ENCODE measurements around the gene HMGN4.
"Not testable (repeated sequence)": the region's sequence is repeated elsewhere in the genome, so short reads cannot be mapped to it uniquely, and the experiment has no call there.

HMGN4 gene

DNA sequence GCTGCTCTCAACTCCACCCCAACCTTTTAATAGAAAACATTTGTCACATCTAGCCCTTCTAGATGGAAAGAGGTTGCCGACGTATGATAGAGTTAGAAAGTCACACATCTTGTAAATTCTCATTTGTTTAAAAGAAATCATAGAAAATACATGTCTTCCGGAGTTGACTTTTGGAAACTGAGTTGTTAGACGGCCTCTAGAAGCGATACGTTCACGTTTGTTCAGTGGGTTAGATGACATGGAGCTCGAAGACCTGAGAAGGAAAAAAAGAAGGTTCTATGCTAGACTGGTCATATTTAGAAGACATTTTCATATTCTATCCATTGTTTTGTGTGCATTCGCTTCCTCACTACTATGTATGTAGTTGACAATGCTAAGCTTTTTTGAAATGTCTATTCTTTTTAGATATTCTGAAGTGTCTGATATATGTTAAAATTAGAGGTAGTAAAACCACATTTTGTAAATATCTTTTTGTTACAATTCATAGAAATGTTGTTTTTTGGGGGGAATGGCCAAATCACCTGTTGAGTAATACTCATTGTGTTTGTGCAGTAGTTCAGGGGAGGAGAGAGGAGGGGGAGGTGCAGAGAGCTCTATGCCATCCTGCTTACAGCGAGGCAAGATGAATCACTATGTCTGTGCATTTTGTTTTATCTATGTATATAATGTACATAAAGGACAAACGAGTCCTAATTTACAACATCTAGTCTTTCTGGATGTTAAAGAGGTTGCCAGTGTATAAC lies 15.5 kb upstream of the HMGN4 start:
- DNase-seq = not testable (repeated sequence)

DNA sequence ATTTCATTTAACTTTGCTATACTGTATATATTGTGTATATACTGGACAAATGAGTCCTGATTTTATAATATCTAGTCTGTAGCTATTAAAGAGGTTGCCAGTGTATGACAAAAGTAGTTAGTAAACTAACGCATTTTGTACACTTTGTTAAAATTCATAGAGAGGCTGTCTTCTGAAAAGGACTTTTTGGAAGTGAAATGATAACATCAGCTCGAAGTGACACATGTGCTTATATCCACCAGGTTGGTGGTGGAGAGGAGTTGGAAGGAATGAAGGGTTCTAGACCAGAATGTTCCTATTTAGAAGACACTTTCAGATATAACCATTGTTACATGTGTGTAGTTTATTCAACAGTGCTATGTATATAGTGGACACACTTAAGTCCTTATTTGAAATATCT lies 13.9 kb upstream of the HMGN4 start:
- not testable (repeated sequence) for DNase-seq

DNA sequence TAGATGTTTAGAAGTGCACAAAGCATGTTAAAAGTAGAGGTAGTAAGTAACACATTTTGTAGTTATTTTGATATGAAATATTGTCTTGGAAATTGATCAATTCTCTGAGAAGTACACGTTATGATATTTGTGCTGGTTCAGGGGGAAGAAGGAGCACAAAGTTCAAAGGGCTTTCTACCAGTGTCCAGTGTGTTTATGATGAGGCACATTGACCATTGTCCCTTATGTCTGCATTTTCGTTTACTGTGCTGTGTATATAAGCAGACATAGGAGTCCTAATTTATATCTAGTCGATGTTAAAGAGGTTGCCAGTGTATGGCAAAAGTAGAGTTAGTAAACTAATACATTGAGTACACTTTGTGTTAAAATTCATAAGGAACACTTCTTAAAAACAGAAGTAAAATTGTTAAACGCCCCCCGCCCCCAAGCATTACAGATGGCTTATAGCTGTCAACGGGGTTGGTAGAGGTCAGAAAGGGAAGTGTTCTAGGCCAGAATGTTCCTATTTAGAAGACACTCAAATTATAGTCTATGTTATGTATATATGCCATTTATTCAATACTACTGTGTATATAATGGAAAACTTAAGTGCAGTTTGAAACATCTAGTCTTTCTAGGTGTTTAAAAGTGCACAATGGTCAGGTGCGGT lies 13.3 kb upstream of the HMGN4 start:
- DNase-seq = no peak

DNA sequence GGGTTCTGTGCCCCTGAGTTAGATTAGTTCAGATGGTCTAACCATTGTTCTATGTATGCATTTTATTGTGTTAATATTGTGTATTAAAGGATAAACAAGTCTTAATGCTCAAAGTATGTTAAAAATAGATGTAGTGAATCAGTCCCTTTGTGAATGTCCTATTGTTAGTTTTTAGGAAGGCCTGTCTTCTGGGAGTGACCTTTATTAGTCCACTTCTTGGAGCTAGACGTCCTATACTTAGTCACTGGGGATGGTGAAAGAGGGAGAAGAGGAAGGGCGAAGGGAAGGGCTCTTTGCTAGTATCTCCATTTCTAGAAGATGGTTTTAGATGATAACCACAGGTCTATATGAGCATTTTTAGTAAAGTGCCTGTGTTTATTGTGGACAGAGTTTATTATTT lies 12.3 kb upstream of the HMGN4 start:
- DNase-seq = no peak

DNA sequence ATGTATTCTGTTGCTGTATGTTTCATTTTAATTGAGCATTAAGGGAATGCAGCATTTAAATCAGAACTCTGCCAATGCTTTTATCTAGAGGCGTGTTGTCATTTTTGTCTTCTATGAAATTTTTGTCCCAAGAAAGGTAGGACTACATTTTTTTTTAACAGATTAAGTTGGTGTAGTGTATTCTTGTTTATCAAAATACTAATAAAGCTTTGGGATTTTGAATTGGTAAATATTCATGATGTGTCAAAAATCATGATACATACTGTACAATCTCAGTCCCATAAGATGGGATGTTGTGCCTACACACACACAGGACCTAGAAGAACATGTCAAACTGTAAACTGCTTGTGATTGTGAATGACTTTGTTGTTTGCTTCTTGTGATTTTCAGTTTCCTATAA lies 11.2 kb upstream of the HMGN4 start:
- DNase-seq = no peak

DNA sequence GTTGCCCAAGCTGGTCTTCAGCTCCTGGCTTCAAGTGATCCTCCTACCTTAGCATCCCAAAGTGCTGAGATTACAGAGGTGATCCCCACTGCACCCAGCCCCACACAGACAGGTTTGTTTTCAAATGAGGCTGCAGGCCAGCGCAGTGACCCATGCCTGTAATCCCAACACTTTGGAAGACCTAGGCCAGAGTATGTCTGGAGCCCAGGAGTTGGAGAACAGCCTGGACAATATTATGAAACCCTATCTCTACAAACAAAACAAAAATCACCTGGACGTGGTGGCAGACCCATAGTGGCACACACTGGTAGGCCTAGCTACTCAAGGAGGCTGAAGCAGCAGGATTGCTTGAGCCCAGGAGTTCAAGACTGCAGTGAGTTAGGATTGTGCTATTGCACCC lies 8.0 kb upstream of the HMGN4 start:
- no peak for DNase-seq

DNA sequence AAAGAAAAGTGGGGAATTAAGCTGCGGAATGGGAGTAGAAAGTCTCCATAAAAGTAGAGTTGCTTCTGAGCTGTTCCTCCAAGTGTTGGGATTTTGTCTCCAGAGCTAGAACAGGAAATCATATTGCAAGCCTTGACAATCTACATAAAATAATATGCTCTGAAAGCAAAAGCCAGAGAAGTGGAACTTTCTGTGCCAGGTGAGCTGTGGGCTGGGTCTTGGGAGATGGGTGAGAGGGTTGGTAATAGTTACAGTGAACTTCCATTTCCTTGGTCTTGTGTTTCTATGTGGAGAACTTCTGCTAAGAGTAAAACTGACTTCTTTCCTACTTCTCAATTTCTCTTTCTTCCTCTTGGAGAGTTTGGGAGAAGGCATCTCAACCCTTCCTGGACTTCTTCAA lies 6.3 kb upstream of the HMGN4 start:
- no peak for DNase-seq

DNA sequence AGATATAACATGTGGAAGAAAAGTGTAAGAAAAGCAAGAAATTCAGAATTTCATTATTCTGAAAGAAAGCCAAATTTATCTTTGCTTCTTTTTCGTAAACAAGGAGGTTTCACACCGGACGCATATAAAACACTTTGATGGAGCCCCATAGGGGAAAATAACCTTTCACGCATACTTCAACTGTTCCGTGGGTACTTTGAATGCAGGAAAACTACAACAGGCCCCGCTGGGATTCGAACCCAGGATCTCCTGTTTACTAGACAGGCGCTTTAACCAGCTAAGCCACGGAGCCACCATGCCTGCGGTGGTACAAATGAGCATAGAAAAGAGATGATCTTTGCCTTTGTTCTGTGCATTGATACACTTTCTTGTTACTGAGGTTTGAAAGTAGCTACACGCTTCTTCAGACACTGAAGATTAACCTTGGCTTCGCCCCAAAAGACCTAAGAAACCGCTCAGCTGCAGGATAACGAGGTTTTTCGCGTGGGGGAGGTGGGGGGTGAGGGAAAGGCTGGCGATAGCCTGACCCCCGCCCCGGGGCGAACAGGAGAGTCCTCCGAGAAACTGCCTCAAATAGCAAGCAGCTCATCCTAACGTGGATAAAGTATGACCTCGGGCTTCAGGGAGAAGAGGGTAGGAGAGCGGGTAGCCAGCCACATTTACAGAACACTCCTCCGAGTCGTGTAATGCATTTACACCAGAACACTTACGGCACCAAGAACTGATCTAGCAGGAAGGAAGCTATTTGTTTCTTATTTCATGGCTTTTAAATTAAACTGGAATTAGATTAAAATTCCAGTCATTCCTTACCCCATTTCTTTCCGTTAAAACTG lies 5.3 kb upstream of the HMGN4 start:
- DNase-seq = peak; percentile 78

DNA sequence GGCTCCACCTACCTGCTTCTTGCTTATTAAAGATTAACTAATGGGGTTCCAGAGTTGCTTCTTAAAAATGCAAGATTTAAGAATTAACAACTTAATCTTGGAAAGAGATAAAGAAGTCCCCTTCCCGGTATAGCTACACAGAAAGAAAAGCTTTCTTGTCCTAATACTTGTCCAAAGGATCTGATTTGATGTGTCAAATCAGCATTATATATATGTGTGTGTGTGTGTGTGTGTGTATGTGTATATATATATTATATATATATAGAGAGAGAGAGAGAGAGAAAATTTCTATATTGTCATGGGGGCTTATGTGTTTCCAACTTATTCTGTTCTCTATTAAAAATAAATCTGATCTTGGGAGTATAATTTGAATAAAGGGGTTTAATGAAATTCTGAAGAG lies 4.6 kb upstream of the HMGN4 start:
- DNase-seq = no peak

DNA sequence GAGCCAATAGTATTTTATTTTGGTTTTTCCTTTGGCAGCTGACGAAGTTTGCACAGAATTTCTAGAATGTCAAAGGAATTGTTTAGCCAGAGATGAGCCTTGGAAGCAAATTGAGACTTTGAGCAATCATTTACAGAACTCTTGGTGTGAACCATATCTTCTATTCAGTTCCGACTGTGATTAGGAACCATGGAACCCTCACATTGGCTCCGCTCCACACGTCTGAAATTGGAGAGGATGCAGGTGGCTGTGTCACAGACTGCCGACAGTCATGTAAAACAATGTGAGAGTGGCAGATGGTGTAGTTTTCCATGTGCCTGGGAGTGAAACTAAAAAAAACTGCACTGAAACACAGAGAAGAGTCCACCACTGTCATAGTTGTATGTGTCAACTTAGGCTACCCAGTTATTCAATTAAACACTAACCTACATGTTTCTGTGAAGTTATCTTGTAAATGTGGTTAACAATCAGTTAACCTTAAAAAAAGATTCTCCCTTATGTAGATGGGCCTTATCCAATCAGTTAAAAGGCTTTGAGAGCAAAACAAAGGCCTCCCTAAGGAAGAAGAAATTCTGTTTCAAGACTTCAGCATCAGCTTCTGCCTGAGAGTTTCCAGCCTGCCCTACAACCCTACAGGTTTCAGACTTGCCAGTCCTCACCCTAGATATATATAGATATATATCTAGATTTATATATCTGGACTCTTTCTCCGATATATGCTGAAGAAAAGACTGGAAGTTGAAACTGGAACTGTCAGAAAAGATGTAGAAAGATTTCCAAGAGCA lies 3.3 kb upstream of the HMGN4 start:
- DNase-seq = no peak

DNA sequence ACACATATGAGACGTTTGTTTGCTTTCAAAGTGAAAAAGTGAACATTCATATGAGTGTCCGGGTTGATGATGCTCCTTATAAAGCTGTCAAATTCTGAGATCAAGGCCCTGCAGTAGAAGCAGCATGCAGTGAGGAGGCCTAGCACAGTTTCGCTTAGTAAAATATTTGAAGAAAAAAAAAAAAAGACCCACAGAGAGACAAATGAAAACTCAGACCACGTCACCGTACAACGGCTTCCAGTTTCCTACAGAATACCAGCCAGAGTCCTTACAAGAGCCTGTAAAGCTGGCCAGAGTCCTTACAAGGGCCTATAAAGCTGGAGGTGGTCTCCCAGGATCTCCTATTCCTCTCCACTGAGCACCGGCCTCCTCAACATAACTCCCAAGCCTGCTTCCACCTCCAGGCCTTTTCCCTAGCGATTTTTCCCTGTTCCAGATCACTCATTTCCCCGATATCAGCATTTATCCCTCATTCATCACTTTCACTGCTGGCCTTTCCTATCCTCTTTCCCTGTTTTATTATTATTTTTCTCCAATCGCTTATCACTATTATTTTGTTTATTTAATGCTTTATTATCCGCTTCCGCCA lies 1.5 kb upstream of the HMGN4 start:
- DNase-seq = peak; percentile 16

DNA sequence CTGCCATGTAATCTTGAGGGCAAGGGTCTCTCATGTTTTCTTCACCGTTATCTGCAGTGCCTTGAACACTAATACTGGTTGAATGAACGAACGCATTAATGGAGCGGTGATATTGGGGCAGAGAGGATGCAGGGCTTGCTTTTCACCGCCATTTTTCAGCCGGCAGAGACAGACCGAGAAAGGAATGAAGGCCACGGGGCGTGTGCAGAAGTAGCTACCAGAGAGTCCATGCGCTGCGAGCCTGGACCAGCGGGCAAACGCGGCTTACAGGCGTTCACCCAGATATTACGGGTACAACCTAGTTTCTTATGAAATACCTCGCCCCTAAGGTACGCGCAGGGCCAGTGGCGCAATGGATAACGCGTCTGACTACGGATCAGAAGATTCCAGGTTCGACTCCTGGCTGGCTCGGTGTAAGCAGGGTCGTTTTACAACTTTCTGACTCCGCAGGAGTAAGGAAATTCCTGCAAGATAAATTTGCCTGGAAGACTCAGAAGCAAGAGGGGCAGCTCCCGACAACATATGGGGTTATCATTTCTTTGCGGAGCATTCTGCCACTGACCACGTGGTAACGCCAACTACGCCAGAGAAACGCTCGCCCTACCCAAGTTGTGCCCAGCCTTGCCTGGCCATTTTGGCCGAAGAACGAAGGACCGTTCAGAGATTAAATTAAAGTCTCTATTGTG lies 863 bp upstream of the HMGN4 start:
- DNase-seq = peak; percentile 77

DNA sequence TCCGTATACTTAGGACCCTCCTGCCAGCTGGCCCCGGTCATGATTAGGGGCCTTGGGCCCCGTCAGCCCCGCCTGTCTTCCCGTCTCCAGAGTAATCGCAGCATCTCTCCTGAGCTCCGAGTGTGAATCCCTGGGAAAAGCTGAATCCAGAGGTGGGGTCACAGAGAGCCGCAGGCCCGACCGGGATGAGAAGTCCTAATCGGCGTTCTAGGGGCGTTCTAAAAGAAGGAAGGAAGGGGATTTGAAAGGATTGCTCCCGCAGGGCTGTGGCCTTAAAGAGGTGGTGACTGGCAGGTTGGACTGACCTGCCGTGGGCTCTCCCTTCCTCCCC lies 371 bp downstream of the HMGN4 start:
- no peak for DNase-seq

DNA sequence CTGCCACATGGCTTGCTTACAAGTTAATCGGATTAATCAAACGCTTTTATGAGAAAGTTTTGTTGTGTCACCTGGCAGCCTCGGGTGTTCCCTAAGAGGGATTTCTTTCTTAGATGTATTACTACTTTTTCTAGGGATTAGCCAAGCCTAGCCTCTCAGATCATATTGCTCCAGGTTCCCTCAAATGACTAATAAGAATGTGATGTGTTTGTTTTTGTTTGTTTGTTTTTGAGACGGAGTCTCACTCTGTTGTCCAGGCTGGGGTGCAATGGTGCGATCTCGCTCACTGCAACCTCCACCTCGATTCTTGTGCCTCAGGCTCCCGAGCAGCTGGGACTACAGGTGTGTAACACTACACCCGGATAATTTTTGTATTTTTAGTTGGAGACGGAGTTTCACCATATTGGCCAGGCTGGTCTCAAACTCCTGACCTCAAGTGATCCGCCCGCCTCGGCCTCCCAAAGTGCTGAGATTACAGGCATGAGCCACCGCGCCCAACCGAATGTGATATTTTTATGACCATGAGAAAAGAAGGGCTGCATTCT lies 977 bp downstream of the HMGN4 start:
- DNase-seq = no peak

DNA sequence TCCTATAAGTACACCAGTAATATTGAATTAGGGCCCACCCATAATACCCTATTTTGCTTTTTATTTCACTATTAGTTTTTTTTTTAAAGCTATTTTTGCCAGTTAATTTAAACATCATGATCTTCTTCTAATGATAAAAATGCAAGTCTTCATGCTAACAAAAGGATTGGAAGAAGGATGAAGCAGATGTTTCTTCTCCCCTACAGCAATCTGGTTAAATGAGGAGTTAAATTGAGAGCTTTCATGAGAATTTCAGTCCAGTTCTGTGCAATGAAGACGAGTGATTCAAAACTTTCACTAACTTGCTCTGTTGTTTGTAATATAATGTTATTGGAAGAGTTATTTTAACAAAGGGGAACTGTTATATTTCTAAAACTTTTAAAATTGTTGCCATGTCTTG lies 3.4 kb downstream of the HMGN4 start:
- DNase-seq = no peak

DNA sequence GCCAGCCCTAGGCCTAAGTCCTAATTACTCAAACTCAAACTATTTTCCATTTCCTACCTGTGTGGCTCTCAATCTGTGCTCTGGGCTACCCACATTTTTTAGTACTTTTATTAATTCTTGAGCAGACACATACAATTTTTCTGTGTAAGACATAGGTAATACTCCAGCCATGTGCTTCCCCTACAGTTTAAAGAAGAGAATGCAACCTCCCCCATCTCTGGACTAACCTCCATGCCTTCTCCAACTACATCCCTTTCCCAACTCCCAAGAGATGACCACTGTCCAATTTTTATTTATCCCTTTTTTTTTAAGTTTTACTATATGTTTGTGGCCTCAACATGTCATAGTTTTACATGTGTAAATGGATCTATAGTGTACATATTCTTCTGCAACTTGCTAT lies 5.8 kb downstream of the HMGN4 start:
- DNase-seq = no peak

DNA sequence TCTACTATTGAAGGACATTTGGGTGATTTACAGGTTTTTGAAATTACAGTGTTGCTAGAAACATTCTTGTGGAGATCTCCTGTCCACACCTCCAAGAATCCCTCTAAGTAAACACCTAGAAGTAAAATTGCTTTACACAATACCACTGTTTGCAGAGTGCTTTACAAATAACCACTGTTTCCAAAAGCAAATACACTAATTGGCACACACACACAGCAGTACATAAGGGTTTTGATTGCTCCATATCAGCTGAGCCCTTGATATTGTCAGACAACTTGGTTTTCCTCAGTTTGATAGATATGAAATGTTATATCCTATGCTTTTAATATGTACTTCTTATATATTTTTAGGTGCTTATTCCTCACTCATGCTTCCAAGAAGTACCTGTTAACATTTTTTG lies 6.3 kb downstream of the HMGN4 start:
- DNase-seq = no peak

DNA sequence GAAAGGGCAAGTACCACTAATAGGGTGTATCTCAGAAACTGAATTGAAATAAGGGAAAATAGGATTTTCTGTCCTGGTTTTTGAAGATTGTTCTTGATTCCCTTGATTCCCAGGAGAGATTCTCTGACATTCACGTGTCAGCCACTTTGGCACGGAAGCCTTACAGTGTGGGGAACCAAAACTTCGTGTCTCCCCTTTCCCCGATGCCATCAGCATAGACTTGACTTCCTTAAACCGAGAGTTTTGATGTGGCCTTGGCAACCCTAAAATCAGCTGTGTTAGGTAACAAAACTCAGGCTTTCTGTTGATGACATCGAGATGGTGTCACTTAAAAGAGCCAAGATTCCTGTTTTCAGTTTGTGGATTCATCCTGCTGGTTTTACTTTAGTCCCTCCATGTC lies 7.5 kb downstream of the HMGN4 start:
- no peak for DNase-seq

DNA sequence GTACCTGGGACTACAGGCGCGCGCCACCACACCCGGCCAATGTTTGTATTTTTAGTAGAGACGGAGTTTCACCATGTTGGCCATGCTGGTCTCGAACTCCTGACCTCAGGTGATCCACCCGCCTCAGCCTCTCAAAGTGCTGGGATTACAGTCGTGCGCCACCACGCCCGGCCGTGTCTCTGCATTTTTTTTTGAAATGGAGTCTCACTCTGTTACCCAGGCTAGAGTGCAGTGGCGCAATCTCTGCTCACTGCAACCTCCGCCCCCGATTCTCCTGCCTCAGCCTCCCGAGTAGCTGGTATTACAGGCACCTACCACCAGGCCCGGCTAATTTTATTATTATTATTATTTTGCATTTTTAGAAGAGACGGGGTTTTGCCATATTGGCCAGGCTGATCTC lies 9.2 kb downstream of the HMGN4 start:
- DNase-seq = not testable (repeated sequence)

DNA sequence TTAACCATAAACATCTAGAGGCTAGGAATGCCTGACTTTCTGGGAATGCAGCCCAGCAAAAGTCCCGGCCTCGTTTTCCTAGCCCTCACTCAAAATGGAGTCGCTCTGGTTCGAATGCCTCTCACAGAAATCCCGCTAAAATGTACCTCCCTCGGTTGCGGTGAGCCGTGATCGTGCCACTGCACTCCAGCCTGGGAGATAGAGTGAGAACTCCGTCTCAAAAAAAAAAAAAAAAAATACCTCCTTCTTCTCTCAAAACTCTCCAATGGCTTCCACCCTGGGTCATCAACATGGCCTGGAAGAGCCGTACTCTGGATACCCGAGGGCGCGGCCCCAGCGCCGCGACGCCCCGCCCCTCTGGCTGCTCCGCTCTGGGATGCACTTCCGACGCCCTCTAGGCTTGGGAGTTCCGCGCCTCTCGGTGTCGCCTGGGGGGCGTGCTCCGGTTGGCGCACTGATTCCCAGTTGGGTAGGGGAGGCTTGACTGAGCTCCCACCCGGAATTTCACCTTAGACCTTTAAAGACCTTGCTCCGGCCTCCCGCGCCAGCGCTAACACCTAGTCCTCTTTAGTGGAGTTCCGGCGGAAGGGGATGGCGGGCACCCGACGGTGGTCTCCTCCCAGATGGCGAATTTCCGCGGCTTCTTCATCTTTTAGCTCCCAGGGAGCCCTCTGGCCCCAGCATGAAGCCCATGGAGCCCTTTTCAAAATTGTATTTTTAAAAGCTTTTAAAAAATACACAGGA lies 12.3 kb downstream of the HMGN4 start:
- peak; percentile 29 for DNase-seq

DNA sequence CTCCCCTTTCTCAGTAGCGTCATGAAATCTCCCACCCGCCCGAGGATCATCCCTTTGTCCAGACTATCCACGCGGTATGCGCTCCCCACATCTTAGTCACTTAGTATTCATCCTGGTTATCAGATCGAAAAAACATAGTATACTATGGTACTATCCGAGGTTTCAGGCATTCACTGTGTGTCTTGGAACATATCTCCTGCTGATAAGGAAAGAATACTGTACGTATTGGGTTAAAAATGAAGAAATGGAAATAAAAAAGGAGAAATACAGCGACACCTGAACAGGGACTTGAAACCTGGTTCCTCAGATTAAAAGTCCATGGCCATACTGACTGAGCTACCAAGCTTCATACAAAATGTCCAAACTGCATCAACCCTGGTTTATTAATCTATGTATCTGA lies 14.0 kb downstream of the HMGN4 start:
- no peak for DNase-seq
